ENCODE measurements around the gene KRT7. TPM values are rescaled to one million over a fixed set of nuclear protein-coding genes. Genes with fewer than 3 reads are reported as not detected.

The KRT7 gene
- total and polyA plus RNA-seq, 9 of the 15 experiments (the other 6 are each of a cell fraction or from before 2014, with no cell fraction given) = 1.4 TPM; not detected in 8

DNA sequence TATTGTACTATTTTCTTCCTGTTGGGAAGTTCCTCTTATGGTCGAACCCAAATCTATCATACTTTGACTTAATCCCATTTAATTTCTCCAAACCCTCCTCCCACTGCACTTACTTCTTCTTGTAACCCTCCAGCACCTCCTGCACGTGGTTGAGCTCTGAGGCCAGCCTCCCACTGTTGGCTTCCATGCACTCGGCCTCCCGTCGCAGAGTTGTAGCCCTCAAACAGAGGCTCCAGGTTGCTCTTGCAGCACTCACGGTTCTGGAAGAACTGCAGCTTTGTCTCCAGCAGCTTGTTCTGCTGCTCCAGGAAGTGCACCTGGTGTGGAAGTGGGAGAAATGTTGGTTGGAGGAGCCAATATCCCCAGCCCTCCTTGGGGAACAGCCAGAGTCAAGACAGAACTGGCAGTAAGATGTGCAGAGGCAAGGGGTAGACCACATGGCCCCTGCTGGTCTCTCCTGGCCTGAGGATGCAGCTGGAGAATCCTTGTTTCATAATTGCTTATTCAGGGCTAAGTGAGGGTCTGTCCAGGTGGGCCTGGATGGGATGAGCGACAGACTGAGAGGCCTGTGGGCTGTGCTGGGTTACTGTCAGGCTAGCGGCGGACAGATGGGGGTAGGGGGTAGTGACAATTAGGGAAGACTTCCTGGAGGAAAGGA lies 23.0 kb downstream of the KRT7 start:
- intact Hi-C loops (cut with micrococcal nuclease) = no loop called here
- Histone ChIP-seq H3K4me3 (no peak overlapping the region), H4K20me1 (replicated peaks; ENCODE audit: control insufficient read depth, insufficient read depth, low read length) (0 out of 2 replicates have a peak, but pooled peaks cover 4% of the 10 kb centered on the region), H3K9ac (ENCODE audit: insufficient read depth in 1 of 2, low read depth in 2 of 2, low read length in 2 of 2) (no peak overlapping the region), H3K27me3 (ENCODE audit: control insufficient read depth in 2 of 2, insufficient read depth in 2 of 2, low read length in 2 of 2) (peaks cover 27 to 61% of the 10 kb centered on the region in 2 experiments), H3K9me3 (replicated peaks; ENCODE audit: control insufficient read depth, insufficient read depth, low read depth, low read length) (no peaks in the 10 kb centered on the region), H3K27ac (ENCODE audit: extremely low read depth, low read depth, low read length) (no peak overlapping the region), H3K4me2 (ENCODE audit: insufficient read depth, low read length) (no peak overlapping the region), H3K79me2 (ENCODE audit: control insufficient read depth, insufficient read depth, low read length) (no peaks in the 10 kb centered on the region), H3K4me1 (replicated peaks in 1 of 2; ENCODE audit: control insufficient read depth in 2 of 2, insufficient read depth in 2 of 2, low read length in 2 of 2) (peaks cover 0 to 5% of the 10 kb centered on the region in 2 experiments; a peak in 1 of 5 replicates), H3K36me3 (ENCODE audit: control insufficient read depth, insufficient read depth, low read length) (no peaks in the 10 kb centered on the region), H2AFZ (ENCODE audit: low read depth, low read length) (no peak overlapping the region), H3K9me1 (ENCODE audit: control insufficient read depth, insufficient read depth, low read length) (no peaks in the 10 kb centered on the region)
- in situ Hi-C loops (cut with MboI) = no loop called here
- POLR2A ChIA-PET = no interaction called here
- no TSS peak for BruUV-seq (replicated peaks)
- CTCF ChIA-PET (ENCODE audit: low intra/inter-chr PET ratio) = no interaction called here
- FAIRE-seq (no peak), DNase-seq (ENCODE audit: extremely low read depth in 1 of 4, low spot score in 3 of 4) (no peak), ATAC-seq (no peak)
- WGBS (ENCODE audit: insufficient coverage, low coverage, missing lambda C conversion rate) = 2% methylated on average over 9 of the region's 9 CpGs
- no peak for TF ChIP-seq HMG20B (CRISPR knock-in tag; IDR thresholded peaks at IDR 0.05)

- ChIA-PET CTCF (ENCODE audit: low intra/inter-chr PET ratio) (no interaction called here), POLR2A (no interaction called here)
- intact Hi-C loops (cut with micrococcal nuclease) = no loop called here
- no TSS peak for BruUV-seq (replicated peaks)
- in situ Hi-C loops (cut with MboI) = no loop called here
- no peak overlapping the region for H3K9ac ChIP-seq (ENCODE audit: insufficient read depth in 1 of 2, low read depth in 2 of 2, low read length in 2 of 2)
- H3K27me3 ChIP-seq (ENCODE audit: control insufficient read depth in 2 of 2, insufficient read depth in 2 of 2, low read length in 2 of 2) = peaks cover 27 to 66% of the 10 kb centered on the region in 2 experiments
- H3K4me3 ChIP-seq = no peak overlapping the region
- no peaks in the 10 kb centered on the region for H3K9me3 ChIP-seq (replicated peaks; ENCODE audit: control insufficient read depth, insufficient read depth, low read depth, low read length)
- no peak overlapping the region for H3K27ac ChIP-seq (ENCODE audit: extremely low read depth, low read depth, low read length)
- WGBS (ENCODE audit: insufficient coverage, low coverage, missing lambda C conversion rate) = 0% methylated on average over 1 of the region's 2 CpGs
- H3K9me1 ChIP-seq (ENCODE audit: control insufficient read depth, insufficient read depth, low read length) = no peaks in the 10 kb centered on the region
- H3K36me3 ChIP-seq (ENCODE audit: control insufficient read depth, insufficient read depth, low read length) = no peaks in the 10 kb centered on the region
- DNase-seq (ENCODE audit: extremely low read depth in 1 of 4, low spot score in 3 of 4) = no peak
- H2AFZ ChIP-seq (ENCODE audit: low read depth, low read length) = no peak overlapping the region
- 0 out of 2 replicates have a peak, but pooled peaks cover 4% of the 10 kb centered on the region for H4K20me1 ChIP-seq (replicated peaks; ENCODE audit: control insufficient read depth, insufficient read depth, low read length)
- no peaks in the 10 kb centered on the region for H3K79me2 ChIP-seq (ENCODE audit: control insufficient read depth, insufficient read depth, low read length)
- H3K4me1 ChIP-seq (replicated peaks in 1 of 2; ENCODE audit: control insufficient read depth in 2 of 2, insufficient read depth in 2 of 2, low read length in 2 of 2) = peaks cover 0 to 5% of the 10 kb centered on the region in 2 experiments; a peak in 1 of 5 replicates
- no peak overlapping the region for H3K4me2 ChIP-seq (ENCODE audit: insufficient read depth, low read length)
- no peak for ATAC-seq
- FAIRE-seq = no peak
- TF ChIP-seq PRPF4 (IDR thresholded peaks at IDR 0.05; ENCODE audit: insufficient read depth, low read depth, low read length, poor library complexity, severe bottlenecking) = no peak
- TF ChIP-seq LARP7 (IDR thresholded peaks at IDR 0.05) = no peak
- no peak for TF ChIP-seq SAFB2 (IDR thresholded peaks at IDR 0.05; ENCODE audit: borderline replicate concordance, low read depth, low read length, severe bottlenecking)
- no peak for TF ChIP-seq TAF1 (IDR thresholded peaks at IDR 0.05; ENCODE audit: control insufficient read depth, extremely low read depth, insufficient read depth, low read length, severe bottlenecking)
- no peak for TF ChIP-seq KAT7 (CRISPR knock-in tag; IDR thresholded peaks at IDR 0.05; ENCODE audit: borderline replicate concordance)
- no peak for TF ChIP-seq COPS2 (conservative IDR thresholded peaks at IDR 0.05)
- TF ChIP-seq TBL1XR1 (IDR thresholded peaks at IDR 0.05; ENCODE audit: low read length in 2 of 2) = no peak
- TF ChIP-seq, protein P1, sequence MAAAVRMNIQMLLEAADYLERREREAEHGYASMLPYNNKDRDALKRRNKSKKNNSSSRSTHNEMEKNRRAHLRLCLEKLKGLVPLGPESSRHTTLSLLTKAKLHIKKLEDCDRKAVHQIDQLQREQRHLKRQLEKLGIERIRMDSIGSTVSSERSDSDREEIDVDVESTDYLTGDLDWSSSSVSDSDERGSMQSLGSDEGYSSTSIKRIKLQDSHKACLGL (CRISPR knock-in tag; IDR thresholded peaks at IDR 0.05; ENCODE audit: borderline replicate concordance, poor library complexity, severe bottlenecking) = no peak
- TF ChIP-seq GATAD2B (IDR thresholded peaks at IDR 0.05; ENCODE audit: borderline replicate concordance) = no peak
- no peak for TF ChIP-seq SMARCB1 (IDR thresholded peaks at IDR 0.05; ENCODE audit: insufficient read length, low read depth)
- no peak for TF ChIP-seq NELFE (IDR thresholded peaks at IDR 0.05; ENCODE audit: insufficient read depth, insufficient read length)
- no peak for TF ChIP-seq IRF2 (CRISPR knock-in tag; IDR thresholded peaks at IDR 0.05)
- TF ChIP-seq NR2C2 (CRISPR knock-in tag; IDR thresholded peaks at IDR 0.05) = no peak
- no peak for TF ChIP-seq NR2C2 (tag; IDR thresholded peaks at IDR 0.05)
Measured at GRCh38 chr12:52256584-52256935, 23.5 kb downstream of the KRT7 start.

Data from K562 (cell line).